GM12801 (cell line): Measurements from ENCODE around the gene SLC6A6.

Experiments used
- TF ChIP-seq, protein P1 (sequence below): IDR thresholded peaks from one replicate; pipeline ENCODE4 v1.5.1; 2011; ENCODE audit warnings: control low read depth; ENCODE audit not compliant: insufficient read length; ENCODE audit errors: extremely low read depth

Gene SLC6A6

DNA sequence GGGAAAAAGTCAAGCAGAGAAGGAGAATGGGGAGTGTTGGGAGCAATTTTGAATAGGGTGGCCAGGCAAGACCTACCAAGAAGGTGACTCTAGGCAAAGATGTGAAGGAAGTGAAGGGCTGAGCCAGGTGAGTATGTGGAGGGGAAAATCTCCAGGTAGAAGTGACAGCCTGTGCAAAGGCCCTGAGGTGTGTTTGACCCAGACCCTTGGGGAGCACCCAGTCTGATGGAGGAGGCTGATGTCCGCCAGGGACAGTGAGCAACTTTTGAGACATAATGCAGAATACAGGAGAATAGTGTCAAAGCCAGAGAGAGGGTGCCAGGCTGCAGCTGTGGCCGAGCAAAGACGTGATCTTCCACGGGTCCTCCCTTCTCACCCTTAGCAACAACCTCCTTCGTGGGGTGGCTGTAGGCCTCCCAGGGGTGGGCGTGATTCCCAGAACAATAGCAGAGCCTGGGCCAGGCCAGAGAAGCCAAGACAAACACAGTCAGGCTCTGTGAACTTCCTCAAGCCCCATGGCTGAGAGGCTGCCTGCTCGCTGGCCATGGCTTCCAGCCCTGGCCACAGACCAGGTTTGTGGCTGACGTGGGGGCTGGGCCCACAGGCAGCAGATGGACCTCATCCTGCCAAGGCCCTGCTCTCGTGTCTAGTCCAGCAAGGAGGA lies 58.1 kb downstream of the SLC6A6 start:
- TF ChIP-seq, protein P1, sequence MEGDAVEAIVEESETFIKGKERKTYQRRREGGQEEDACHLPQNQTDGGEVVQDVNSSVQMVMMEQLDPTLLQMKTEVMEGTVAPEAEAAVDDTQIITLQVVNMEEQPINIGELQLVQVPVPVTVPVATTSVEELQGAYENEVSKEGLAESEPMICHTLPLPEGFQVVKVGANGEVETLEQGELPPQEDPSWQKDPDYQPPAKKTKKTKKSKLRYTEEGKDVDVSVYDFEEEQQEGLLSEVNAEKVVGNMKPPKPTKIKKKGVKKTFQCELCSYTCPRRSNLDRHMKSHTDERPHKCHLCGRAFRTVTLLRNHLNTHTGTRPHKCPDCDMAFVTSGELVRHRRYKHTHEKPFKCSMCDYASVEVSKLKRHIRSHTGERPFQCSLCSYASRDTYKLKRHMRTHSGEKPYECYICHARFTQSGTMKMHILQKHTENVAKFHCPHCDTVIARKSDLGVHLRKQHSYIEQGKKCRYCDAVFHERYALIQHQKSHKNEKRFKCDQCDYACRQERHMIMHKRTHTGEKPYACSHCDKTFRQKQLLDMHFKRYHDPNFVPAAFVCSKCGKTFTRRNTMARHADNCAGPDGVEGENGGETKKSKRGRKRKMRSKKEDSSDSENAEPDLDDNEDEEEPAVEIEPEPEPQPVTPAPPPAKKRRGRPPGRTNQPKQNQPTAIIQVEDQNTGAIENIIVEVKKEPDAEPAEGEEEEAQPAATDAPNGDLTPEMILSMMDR = no peak

DNA sequence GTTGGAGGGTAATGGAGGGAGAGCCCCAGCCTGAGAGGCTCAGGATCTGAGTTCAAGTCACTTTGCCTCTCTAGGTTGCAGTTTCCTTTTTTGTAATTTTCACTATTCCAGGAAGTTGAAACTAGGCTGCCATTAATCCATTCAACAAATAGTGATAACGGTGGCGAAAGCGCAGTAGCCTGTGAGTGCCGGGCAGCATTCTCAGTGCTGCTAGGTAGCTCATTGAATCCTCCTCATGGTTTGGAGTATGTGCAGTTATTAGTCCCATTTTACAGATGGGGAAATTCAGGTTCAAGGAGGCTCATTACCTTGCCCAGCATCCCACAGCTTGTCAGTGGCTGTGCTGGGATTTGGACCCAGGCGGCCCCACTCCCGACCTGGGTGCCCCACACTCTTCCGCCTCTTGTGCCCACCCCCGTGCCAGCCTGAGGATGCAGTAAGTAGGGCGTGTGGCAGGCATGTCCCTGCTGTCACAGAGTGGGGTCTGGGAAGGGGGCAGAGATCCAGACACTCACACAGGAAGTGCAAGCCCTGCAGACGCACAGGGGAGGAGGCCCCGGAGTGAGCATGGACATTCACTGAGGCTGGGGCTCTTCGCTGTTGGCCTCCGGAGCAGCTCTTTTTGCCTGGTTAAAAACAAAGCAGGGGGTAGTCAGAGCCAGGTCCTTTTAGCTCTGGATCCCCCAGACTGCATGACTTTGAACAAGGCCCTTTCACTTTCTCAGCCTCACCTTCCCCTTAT lies 58.8 kb downstream of the SLC6A6 start:
- TF ChIP-seq, protein P1 = no peak

DNA sequence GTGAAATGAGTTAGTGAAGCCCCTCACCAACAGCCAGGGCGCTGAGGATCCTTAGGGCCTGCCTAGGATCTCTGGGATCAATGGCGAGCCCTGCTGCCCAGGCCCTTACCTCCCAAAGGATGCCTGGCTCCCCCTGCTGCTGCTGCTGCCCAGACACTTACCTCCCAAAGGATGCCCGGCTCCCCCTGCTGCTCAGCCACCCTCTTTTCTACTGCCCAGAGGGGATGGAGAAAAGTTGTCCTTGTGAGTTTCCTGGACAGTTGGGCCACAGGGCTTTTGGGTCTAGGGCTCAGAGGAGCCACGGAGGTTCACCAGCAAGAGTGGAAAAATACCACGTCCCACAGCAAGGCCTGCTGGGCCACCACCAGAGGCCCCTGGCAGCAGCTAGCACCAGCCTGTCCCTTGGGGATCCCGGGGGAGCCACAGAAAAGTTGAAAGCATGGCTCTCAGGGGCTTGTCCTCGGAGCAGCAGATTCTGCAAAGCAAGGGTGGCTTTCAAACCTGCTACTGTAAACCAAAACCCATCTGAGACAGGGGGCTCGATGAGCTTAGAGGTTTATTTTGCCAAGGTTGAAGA lies 59.4 kb downstream of the SLC6A6 start:
- TF ChIP-seq, protein P1 = no peak

DNA sequence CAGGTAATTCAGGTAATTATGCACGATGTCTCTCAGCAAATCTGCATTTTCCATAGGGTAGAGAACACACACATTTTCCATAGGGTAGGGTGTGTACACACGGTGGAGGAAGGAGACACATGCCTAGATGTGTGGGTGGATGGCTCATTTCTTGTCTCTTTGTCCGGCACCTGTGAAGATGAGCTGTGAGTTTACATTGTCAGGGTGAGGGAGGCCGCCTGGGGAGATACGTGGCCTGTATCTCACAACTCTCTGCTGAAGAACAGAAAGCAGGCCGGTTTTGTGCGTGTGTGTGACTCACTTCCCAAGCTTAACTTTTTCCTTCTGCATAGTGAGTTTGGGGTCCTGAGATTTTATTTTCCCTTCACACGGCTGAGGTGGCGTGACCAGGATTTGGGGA lies 60.3 kb downstream of the SLC6A6 start:
- TF ChIP-seq, protein P1 = no peak

DNA sequence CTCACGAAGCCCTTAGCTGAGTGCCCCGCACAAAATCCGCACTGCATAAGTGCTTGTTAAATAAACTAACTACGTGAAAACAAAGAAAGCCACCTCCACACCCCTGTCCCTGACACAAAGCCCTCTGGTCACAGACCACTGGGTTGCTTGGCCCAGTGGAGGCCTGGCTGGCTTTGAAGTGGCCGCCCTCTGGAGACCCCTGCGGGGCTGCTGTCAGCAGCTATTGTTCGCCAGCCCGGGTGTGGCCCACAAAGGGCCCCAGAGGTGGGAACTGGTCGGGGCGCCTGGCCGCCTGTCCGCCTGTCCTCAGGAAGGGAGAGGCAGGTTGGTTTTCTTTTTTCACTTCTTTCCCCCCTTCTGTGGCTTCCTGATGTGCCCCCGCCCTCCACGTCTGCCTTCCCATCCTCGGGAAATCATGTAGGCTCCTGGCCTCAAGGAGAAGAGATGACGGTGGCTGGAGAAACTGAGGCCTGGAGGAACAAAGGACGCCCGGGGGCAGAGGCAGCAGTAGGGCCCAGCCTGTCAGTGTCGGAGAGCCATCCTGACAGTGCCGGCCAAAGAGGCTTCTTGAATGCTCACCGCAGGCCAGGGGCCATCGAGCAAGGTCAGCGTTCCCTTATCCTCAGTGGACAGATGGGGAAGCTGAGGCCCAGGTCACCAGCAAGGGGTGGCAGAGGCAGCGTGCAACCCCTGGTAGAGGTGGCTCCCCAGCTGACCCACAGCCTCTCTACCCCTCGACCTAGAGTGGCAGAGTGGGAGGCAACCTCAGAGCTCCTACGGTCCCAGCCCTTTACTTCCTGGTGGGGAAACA lies 61.1 kb downstream of the SLC6A6 start:
- TF ChIP-seq, protein P1 = no peak

DNA sequence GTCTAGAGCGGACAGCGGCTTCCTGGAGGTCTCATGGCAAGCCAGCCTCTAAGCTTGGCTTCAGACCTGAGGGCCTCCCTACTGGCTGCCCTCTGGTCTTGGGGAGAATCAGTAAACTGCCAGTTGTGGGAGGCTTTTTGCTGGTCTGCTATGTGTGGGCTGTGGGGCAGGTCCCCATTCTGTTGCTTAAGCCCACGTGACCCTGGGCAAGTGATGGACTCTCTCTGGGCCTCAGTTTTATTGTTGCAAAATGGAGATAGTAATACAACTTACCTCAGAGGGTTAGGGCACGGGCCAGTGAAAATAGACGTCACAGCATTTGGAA lies 61.7 kb downstream of the SLC6A6 start:
- TF ChIP-seq, protein P1 = no peak

DNA sequence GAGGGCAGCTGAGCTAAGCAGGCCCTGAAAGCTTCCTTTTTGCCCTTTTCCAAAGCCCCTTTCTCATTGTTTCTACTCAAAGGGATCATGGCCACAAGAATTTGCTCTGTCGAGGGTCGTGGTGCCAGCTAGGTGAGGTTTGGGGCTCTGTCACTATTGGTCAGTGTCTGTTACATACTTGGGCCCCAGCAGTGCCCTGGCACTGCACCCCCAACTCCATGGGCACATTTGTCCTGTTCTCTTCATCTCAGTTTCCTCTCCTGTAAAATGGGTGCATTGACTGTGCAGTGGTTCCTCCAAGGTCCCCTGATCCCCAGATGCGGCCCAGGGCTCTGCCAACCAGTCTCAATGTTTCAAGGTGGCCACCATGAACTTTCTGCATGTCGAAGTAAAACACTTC lies 62.1 kb downstream of the SLC6A6 start:
- TF ChIP-seq, protein P1 = no peak
